Upper lobe of left lung (tissue), 6 donors: ENCODE results near the gene ARV1. TPM values are rescaled to one million over a fixed set of nuclear protein-coding genes. Genes with fewer than 3 reads are reported as not detected.
"Not testable (repeated sequence)": the region's sequence is repeated elsewhere in the genome, so short reads cannot be mapped to it uniquely, and the experiment has no call there.

Experiments used
- ATAC-seq, 2 donors: fragments of 200-7000 bp; cut with Tn5 transposase; one replicate each; pipeline ENCODE4 v1.9.1; 2022; ENCODE audit warnings: mild to moderate bottlenecking in 2 of 2, moderate library complexity in 2 of 2; ENCODE audit not compliant: low FRiP score in 2 of 2
- DNase-seq, 2 donors: peaks; one replicate each; pipeline ENCODE4 v3.0.0-alpha.2; 2019 to 2020
- H3K27ac ChIP-seq, 4 donors: fragments of 200-600 bp; sonication (generic); one replicate each; pipeline ENCODE4 v1.5.1; 2016 to 2019
- H3K27me3 ChIP-seq, 4 donors: fragments of 200-600 bp; sonication (generic); one replicate each; pipeline ENCODE4 v1.5.1; 2017 to 2019
- H3K36me3 ChIP-seq, 4 donors: fragments of 200-600 bp; sonication (generic); one replicate each; pipeline ENCODE4 v1.5.1; 2016 to 2019
- H3K4me1 ChIP-seq, 4 donors: fragments of 200-600 bp; sonication (generic); one replicate each; pipeline ENCODE4 v1.5.1; 2018 to 2019
- H3K4me3 ChIP-seq, 4 donors: fragments of 200-600 bp; sonication (generic); one replicate each; pipeline ENCODE4 v1.5.1; 2017 to 2019; ENCODE audit warnings: mild to moderate bottlenecking in 2 of 4, moderate library complexity in 1 of 4
- H3K9me3 ChIP-seq, 4 donors: fragments of 200-600 bp; sonication (generic); one replicate each; pipeline ENCODE4 v1.5.1; 2018 to 2019
- CTCF ChIP-seq, 6 experiments: fragments of 450-650 bp in 4 of 6; fragments of 200-600 bp in 2 of 6; sonication (generic) in 2 of 6; IDR thresholded peaks; one replicate each; pipeline ENCODE4 v1.5.1; 2016 to 2019; ENCODE audit warnings: antibody characterized with exemption in 6 of 6
- EP300 ChIP-seq, 4 donors: sonication (generic); formaldehyde crosslinking; IDR thresholded peaks; one replicate each; pipeline ENCODE4 v1.5.1; 2017; ENCODE audit warnings: antibody characterized with exemption in 4 of 4, control low read depth in 2 of 4
- POLR2A ChIP-seq, 4 donors: fragments of 450-650 bp; IDR thresholded peaks; one replicate each; pipeline ENCODE4 v1.5.1; 2016 to 2017; ENCODE audit warnings: antibody characterized with exemption in 4 of 4, mild to moderate bottlenecking in 2 of 4
- POLR2AphosphoS5 ChIP-seq, 2 donors: sonication (generic); formaldehyde crosslinking; IDR thresholded peaks; one replicate each; pipeline ENCODE4 v1.5.1; 2017; ENCODE audit warnings: antibody characterized with exemption in 2 of 2
- WGBS, 2 donors: methylation state at CpG; one replicate each; pipeline ENCODE4 v1.1.5; 2017 to 2018; 5-methylcytosine and 5-hydroxymethylcytosine counted together
- total RNA-seq, 6 donors: library from RNA; depleted of rRNA in 4 of 6; stranded (reverse); fragments of >200 nt in 4 of 6; gene quantifications; one replicate each; pipeline versions ENCODE4 v1.1.0 to v1.2.1, GENCODE V29; 2016 to 2021
- donor health status: DM: no; HTN: no; CAD: no; lungs with moderate emphysema.
- donor health status: DM: no; HTN: yes; CAD: no; lungs with severe emphysema.

The ARV1 gene
- total RNA-seq, 6 donors from 2014 or later: 2.3 to 25.2 (median 19.6) TPM

- H3K27ac ChIP-seq: peak overlapping the region; percentile 71 to 89 (median 76)
- peaks cover 16 to 27% (median 26%) of the 10 kb centered on the region in 4 donors for H3K4me1 ChIP-seq
- H3K4me3 ChIP-seq: peak overlapping the region; percentile 90 to 98 (median 94)
- TF ChIP-seq POLR2AphosphoS5 (IDR thresholded peaks at IDR 0.05): no peak
- no peak for TF ChIP-seq POLR2A (IDR thresholded peaks at IDR 0.05)
- no peak for TF ChIP-seq EP300 (IDR thresholded peaks at IDR 0.05)
- no peak for TF ChIP-seq CTCF (IDR thresholded peaks at IDR 0.05)
- no peaks in the 10 kb centered on the region for H3K27me3 ChIP-seq
- no peaks in the 10 kb centered on the region for H3K9me3 ChIP-seq
- DNase-seq (peak in 1 of 2 donors; percentile 28), ATAC-seq (peak in 1 of 2 donors; percentile 1)
- H3K36me3 ChIP-seq: peaks cover 0 to 5% (median 2%) of the 10 kb centered on the region in 4 donors
- WGBS, 2 donors: 3% methylated on average over 10 to 28 of the region's 52 CpGs
These were observed 968 bp upstream of the ARV1 start for GRCh38 chr1:230977761-230978490.

- H3K27ac ChIP-seq: peak overlapping the region; percentile 43 to 89 (median 76)
- no peak for TF ChIP-seq POLR2AphosphoS5 (IDR thresholded peaks at IDR 0.05)
- TF ChIP-seq EP300 (IDR thresholded peaks at IDR 0.05): no peak
- no peak for TF ChIP-seq CTCF (IDR thresholded peaks at IDR 0.05)
- TF ChIP-seq POLR2A (IDR thresholded peaks at IDR 0.05): no peak
- H3K27me3 ChIP-seq: no peaks in the 10 kb centered on the region
- peaks cover 16 to 37% (median 28%) of the 10 kb centered on the region in 4 donors for H3K4me1 ChIP-seq
- H3K36me3 ChIP-seq: peaks cover 0 to 5% (median 2%) of the 10 kb centered on the region in 4 donors
- DNase-seq (no peak), ATAC-seq (no peak)
- peak overlapping the region; percentile 90 to 98 (median 92) for H3K4me3 ChIP-seq
- 5 to 7% methylated on average over 12 of the region's 12 CpGs for WGBS, 2 donors
- H3K9me3 ChIP-seq: no peaks in the 10 kb centered on the region
These were observed 459 bp downstream of the ARV1 start for GRCh38 chr1:230979389-230979716.

- no peaks in the 10 kb centered on the region for H3K27me3 ChIP-seq
- ATAC-seq (no peak), DNase-seq (no peak)
- H3K9me3 ChIP-seq: no peaks in the 10 kb centered on the region
- peak overlapping the region in 3 of 4 donors; percentile 90 to 98 (median 93) for H3K4me3 ChIP-seq
- H3K4me1 ChIP-seq: peaks cover 16 to 37% (median 28%) of the 10 kb centered on the region in 4 donors
- 64 to 65% methylated on average over 4 of the region's 4 CpGs for WGBS, 2 donors
- H3K36me3 ChIP-seq: peaks cover 0 to 5% (median 2%) of the 10 kb centered on the region in 4 donors
- H3K27ac ChIP-seq: no peak overlapping the region
- TF ChIP-seq POLR2A (IDR thresholded peaks at IDR 0.05) (no peak), EP300 (IDR thresholded peaks at IDR 0.05) (no peak), POLR2AphosphoS5 (IDR thresholded peaks at IDR 0.05) (no peak)
These were observed 1.1 kb downstream of the ARV1 start for GRCh38 chr1:230979952-230980351.

- Histone ChIP-seq H3K36me3 (no peaks in the 10 kb centered on the region), H3K4me3 (no peak overlapping the region), H3K27me3 (no peaks in the 10 kb centered on the region), H3K9me3 (no peaks in the 10 kb centered on the region), H3K27ac (peak overlapping the region in 1 of 4 donors; percentile 21), H3K4me1 (peaks cover 3 to 26% (median 17%) of the 10 kb centered on the region in 4 donors)
- DNase-seq (no peak), ATAC-seq (no peak)
- WGBS, 2 donors: 64 to 89% methylated on average over 4 of the region's 4 CpGs
- TF ChIP-seq CTCF (IDR thresholded peaks at IDR 0.05) (no peak), EP300 (IDR thresholded peaks at IDR 0.05) (no peak), POLR2A (IDR thresholded peaks at IDR 0.05) (no peak), POLR2AphosphoS5 (IDR thresholded peaks at IDR 0.05) (no peak)
These were observed 3.8 kb downstream of the ARV1 start for GRCh38 chr1:230982696-230983095.

GRCh38 chr1:230983811-230984210 lies 4.9 kb downstream of the ARV1 start:
- Histone ChIP-seq H3K4me3 (no peak overlapping the region), H3K36me3 (no peaks in the 10 kb centered on the region), H3K4me1 (peaks cover 0 to 24% (median 13%) of the 10 kb centered on the region in 4 donors), H3K27me3 (no peaks in the 10 kb centered on the region), H3K9me3 (no peaks in the 10 kb centered on the region), H3K27ac (peak overlapping the region in 1 of 4 donors; percentile 40)
- ATAC-seq (no peak), DNase-seq (no peak)
- 83 to 86% methylated on average over 5 of the region's 5 CpGs for WGBS, 2 donors
- TF ChIP-seq EP300 (IDR thresholded peaks at IDR 0.05) (no peak), POLR2AphosphoS5 (IDR thresholded peaks at IDR 0.05) (no peak), CTCF (IDR thresholded peaks at IDR 0.05) (no peak), POLR2A (IDR thresholded peaks at IDR 0.05) (no peak)

- H3K4me1 ChIP-seq: peaks cover 0 to 20% (median 7%) of the 10 kb centered on the region in 4 donors
- H3K27ac ChIP-seq: peak overlapping the region in 1 of 4 donors; percentile 19
- H3K9me3 ChIP-seq, H3K4me3 ChIP-seq, H3K36me3 ChIP-seq, H3K27me3 ChIP-seq, DNase-seq: not testable (repeated sequence)
- 62 to 70% methylated on average over 10 of the region's 10 CpGs for WGBS, 2 donors
- peak in 1 of 2 donors; percentile 46 for ATAC-seq
These were observed 6.0 kb downstream of the ARV1 start for GRCh38 chr1:230984622-230985515.
